A549 (cell line): ENCODE measurements around the gene RASGEF1C.

Source experiments
- POLR2A ChIP-seq: IDR thresholded peaks from 2 replicates; pipeline ENCODE4 v1.6.1; 2012; ENCODE audit warnings: mild to moderate bottlenecking, low read length
- TF ChIP-seq, protein P1 (sequence below): fragments of >200 bp; sonication (Bioruptor Twin); formaldehyde crosslinking; IDR thresholded peaks from 3 replicates; pipeline ENCODE4 v1.5.1; 2016

DNA sequence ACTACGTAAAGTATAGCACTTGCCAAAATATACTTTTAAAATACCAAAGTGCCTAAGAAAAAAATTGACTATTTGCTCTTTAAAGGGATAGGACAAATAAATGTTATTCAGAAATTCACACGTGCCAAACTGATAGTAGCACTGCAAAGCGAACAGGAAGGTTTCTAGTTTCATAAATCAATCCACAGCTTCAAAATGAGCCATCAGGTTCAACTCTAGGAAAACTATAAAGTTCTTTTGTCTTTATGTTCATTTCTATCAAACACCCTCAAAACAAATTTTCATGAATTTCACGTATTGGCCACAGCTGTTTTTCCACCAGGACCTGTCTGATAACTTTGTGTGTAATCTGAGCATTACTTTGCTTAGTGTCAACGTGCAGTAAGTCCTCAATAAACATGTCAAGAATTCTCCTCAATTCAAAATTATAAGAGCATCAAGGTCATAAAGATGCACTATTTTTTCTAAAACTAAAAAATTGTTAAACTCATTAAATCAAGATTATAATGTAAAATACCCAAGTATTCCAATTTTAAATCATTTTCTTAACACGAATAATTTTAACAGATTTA is 140.4 kb downstream of the RASGEF1C start:
- TF ChIP-seq, protein P1, sequence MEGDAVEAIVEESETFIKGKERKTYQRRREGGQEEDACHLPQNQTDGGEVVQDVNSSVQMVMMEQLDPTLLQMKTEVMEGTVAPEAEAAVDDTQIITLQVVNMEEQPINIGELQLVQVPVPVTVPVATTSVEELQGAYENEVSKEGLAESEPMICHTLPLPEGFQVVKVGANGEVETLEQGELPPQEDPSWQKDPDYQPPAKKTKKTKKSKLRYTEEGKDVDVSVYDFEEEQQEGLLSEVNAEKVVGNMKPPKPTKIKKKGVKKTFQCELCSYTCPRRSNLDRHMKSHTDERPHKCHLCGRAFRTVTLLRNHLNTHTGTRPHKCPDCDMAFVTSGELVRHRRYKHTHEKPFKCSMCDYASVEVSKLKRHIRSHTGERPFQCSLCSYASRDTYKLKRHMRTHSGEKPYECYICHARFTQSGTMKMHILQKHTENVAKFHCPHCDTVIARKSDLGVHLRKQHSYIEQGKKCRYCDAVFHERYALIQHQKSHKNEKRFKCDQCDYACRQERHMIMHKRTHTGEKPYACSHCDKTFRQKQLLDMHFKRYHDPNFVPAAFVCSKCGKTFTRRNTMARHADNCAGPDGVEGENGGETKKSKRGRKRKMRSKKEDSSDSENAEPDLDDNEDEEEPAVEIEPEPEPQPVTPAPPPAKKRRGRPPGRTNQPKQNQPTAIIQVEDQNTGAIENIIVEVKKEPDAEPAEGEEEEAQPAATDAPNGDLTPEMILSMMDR = no peak
- no peak for TF ChIP-seq POLR2A
